Tibial nerve (tissue), 4 donors: Measurements from ENCODE around the gene PRKCZ.

Experiments used
- CTCF ChIP-seq, 5 experiments: fragments of 200-600 bp in 3 of 5; fragments of 450-650 bp in 2 of 5; sonication (generic) in 3 of 5; IDR thresholded peaks; one replicate each; pipeline ENCODE4 v1.5.1; 2016 to 2019; ENCODE audit warnings: antibody characterized with exemption in 5 of 5, mild to moderate bottlenecking in 3 of 5, moderate library complexity in 2 of 5
- EP300 ChIP-seq, 2 donors: sonication (generic); formaldehyde crosslinking; IDR thresholded peaks; one replicate each; pipeline ENCODE4 v1.6.1; 2017; ENCODE audit warnings: antibody characterized with exemption in 2 of 2, mild to moderate bottlenecking in 1 of 2

GRCh38 chr1:2016123-2016522, 34.1 kb upstream of the PRKCZ start:
- TF ChIP-seq CTCF (IDR thresholded peaks at IDR 0.05) (no peak), EP300 (IDR thresholded peaks at IDR 0.05) (no peak)
